Hepatic stellate cell (primary cell): Measurements from ENCODE around the gene STEAP4.
"Not testable (repeated sequence)": the region's sequence is repeated elsewhere in the genome, so short reads cannot be mapped to it uniquely, and the experiment has no call there.

Experiments
- DNase-seq: peaks from one replicate; pipeline ENCODE4 v3.0.0; 2011; ENCODE audit warnings: low spot score

The STEAP4 gene

DNA sequence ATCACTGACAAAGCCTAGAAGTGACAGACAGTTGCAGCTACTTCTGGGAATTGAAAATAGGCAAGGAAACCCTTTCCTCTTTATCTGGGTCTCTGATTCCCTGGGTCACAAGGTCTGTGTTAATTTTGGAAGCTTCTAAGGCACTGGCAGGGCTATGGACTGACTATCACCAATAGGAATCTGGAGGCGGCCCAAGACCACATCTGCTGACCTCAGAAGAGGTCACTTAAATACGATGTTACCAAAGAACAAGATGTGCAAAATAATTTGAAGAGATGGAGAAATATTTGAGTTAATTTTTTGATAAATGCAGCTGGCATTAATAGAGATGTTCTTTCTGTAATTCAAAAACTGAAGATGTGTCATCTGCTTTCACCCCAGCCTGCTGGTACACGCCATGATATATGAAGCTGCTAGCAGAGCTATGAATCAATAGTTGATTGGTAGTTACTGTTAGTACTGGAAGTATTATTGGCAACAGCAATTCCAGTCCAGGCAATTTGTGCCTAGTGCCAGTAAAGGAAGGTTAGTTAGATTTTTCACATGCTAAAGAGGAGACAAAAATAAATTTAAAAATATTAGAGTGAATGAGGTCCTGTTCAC lies 5.5 kb upstream of the STEAP4 start:
- DNase-seq: no peak

DNA sequence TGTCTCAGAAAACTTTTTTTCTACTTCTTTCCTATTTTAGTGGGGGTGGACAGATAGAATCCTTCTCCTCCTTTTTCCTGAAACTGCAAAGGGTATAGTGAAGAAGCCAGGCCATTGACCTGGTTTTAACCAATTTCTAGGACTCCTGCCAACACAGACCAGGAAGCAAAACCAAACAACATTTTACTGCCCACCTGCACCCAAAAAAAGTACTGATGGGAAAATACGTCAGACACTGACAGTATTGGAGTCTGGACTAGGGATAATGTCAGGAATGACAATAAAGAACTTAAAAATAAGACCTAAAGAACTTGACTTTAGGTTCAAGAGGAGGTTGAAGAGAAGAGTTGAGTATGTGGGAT lies 5.0 kb upstream of the STEAP4 start:
- no peak for DNase-seq

DNA sequence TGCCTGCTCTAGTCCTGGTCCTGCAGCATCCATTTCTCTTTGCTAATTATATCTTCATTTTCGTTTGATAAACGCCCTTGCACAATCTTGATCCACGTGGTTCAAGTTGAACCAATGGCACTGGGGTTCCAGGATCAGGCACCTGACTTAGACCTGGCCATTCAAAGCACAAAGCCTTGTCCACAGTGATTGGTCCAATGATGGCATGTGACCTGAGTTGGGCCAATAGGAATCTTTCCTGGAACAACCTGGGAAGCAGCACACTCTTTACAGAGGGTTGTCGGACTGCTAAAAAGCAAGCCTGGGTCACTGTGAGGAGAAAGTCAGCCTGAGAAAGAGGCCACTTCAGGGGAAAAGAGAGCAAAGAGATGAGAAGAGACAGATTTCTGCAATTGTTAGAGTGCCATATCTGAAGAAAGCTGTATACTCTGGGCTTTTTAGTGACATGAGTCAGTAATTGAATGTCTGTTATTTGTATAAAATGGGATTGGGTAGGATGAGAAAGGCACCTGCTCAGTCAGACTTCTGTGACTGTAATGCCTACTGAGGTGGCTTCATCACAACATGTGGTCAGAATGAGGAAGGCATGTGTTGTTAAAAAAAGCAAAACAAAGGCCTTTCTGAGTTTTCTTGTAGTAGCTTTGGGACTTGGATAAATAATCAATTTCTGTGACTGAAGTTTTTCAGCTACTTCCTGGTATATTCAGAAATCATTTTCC lies 4.4 kb upstream of the STEAP4 start:
- DNase-seq: no peak

DNA sequence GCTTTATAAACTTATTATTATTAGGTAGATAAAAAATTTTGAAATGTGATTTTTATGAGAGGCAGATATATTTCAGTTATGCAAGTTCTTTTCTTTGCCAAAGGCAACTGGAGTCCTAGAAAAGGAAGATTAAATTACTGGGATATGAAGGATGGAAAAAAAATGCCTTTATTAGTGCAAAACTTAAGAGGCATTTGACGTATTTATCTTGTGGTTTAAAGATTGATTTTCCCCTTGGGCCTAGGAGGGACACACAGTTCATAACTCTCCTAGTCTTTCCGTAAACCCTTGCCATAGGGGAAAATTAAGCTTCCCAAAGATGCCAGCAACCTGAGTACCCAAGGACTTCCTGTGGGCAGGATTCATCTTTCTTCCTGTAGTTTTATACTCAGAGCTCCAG lies 3.1 kb upstream of the STEAP4 start:
- DNase-seq: no peak

DNA sequence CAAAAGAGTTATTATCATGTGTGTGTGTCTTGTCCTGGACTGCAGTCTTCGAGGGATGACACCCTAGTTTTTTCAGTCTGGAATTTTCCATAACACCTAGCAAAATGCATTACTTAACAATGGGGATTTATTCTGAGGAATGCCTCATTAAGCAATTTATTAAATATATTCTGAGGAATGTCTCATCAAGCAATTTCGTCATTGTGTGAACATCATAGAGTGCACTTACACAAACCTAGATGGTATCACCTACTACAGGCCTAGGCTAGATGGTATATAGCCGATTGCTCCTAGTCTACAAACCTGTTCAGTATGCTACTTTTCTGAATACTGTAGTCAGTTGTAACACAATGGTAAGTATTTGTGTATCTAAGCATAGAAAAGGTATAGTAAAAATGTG lies 1.1 kb upstream of the STEAP4 start:
- DNase-seq: no peak

DNA sequence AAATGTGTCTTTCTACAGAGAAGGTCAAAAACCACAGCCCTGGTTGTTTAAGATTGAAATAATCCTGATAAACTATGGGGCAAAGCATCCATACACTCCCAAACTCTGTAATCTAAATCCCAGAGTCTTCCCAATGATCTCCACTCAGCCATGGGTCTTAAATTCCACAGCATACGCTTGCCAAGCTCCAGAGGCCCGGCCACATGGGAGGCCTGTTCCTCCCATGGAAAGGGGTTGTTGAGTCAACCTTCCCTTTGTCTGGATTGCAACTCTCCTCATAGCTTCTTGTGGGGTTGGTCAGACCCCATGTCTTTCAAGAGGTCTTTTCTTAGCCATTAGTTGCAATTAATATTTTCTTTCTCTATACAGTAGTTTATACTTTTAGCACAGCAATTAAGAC lies 718 bp upstream of the STEAP4 start:
- DNase-seq: no peak

DNA sequence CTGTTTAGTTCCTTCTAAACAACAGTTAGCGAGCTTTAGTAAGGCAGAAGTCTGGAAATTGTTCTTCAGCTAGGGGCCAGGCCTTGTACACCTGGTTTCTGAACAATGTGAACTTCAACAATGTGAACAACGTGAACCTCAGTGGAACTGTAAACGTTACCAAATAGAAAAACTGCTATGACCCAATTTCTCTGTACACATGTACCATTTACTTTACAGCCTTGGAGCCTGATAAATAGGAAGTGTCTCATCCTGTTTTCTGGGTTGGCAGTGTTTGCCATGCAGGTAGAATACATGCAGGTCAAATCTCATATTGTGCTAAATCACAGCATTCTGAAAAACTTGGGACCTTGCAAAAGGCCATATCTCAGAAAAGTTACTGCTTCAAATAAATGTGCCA lies 1.6 kb downstream of the STEAP4 start:
- DNase-seq: no peak

DNA sequence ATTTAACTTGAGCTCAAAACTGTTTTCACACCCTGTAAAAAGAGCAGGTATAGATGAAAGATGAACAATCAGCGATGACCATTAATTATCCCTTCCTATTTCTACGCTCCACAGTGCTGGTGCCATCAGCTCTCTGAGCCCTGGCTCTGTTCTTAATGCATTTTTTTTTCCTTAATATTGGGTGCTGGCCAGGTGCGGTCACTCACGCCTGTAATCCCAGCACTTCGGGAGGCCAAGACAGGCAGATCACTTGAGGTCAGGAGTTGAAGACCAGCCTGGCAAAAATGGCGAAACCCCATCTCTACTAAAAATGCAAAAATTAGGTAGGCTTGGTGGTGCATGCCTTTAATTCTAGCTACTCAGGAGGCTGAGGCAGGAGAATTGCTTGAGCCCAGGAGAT lies 4.2 kb downstream of the STEAP4 start:
- no peak for DNase-seq

GRCh38 chr7:88301924-88302323 lies 4.8 kb downstream of the STEAP4 start:
- no peak for DNase-seq

GRCh38 chr7:88300401-88300945 lies 6.2 kb downstream of the STEAP4 start:
- no peak for DNase-seq

GRCh38 chr7:88299126-88299525 lies 7.6 kb downstream of the STEAP4 start:
- no peak for DNase-seq

GRCh38 chr7:88293866-88294265 lies 12.8 kb downstream of the STEAP4 start:
- no peak for DNase-seq

DNA sequence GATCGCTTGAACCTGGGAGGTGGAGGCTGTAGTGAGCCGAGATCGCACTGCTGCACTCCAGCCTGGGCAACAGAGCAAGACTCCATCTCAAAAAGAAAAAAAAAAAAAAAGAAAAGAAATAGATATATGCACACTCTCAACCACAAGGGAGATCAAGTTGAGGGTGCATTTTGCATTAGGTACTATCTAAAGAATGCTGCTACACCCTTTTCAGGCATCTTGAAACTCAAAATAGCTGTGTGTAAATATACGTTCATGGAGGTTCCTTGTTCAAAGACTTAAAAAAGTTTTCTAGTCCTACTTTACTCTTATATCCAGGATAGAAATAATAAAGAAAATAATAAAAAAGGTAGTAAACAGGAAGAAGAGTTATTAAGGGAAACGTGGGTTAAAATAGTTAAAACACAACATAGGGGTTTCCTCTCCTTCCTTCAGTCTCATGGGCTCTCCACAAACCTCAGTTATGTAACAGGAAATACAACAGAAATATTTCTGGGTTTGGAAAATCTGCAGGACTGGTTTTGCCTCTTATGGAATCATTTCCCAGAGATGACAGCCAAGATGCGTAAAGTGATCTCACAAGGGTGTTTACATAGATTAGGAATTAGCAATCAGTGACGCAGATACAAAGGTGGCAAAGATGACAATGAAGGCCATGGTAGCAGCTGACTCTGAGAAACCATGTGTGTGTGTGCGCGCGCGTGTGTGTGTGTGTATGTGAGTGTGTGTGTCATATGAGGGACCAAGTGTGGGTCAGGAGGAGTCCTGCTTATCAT lies 15.1 kb downstream of the STEAP4 start:
- DNase-seq: no peak

GRCh38 chr7:88290491-88290890 lies 16.2 kb downstream of the STEAP4 start:
- no peak for DNase-seq

- no peak for DNase-seq
Measured at GRCh38 chr7:88289564-88290025, 17.1 kb downstream of the STEAP4 start.

DNA sequence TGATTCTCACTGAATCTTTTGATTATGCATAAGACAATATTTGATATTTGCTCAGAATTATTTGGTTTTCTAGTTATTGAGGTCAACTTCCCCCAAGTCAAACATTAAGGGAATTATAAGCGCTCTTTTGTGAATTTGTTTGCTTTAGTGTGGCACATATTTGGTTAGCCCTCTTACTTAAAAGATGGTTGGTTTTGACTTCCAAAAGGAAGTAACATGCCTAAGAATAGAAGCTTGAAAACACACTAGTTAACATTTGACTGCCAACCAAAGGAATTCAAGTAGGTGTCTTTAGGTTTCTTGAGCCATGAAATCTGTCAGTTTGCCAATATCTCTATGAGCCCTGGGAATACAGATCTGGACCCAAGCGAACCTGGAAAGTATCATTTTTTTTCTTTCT lies 24.9 kb downstream of the STEAP4 start:
- no peak for DNase-seq

DNA sequence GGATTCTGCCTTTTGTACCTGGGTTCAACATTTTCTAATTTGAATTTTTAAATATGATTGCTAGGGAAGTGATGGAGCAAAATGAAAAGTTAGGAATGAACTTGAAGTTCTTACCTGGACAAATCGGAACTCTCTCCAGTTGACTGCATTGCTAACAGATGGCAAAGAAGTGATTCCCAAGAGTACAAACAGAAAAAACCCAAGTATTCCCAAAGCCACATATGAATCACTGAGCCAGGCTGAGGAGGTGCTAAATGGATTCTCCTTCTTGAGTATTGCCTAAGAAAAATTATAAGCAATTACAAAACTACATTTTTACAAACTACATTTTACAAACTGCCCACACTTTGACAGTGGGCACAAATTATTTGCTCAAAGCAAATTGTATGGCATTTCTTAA lies 25.9 kb downstream of the STEAP4 start:
- DNase-seq: no peak

DNA sequence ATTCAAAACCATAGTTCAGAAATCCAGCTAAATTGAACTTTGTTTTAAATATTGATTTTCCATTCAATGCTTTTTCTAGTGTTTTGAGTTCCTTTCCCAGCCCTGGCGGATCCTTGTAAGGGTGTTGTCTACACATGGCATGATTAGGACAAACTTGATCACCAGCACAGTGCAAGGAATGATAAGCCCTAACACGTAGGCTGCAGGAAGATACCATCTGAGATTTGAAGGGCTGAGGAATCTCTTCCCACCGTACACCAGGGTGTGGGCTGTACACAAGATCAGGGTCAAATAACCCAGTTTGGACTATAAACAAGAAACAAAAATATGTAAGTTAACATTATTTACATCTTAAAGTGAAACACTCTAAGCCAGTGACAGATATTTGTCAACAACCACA lies 27.4 kb downstream of the STEAP4 start:
- DNase-seq: no peak

DNA sequence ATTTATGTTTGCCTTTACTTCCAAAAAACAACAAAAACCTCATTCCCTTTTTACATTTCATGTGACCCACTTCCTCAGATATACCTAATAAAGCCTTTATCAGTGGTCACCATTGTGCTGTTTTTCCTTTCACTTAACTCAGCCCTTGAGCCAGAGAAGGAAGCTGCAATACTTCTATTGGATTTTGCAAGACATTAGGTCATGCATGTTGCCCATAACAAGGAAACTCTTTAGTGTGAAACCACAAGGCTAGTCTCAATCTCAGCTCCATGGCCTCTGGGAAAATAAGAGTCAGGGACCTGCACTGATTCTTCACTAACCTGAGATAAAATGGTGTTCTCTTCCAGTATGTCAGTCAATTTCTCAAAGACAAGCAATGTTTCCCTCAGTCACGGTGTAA lies 27.8 kb downstream of the STEAP4 start:
- DNase-seq: no peak

- no peak for DNase-seq
Measured at GRCh38 chr7:88276605-88277153, 30.0 kb downstream of the STEAP4 start.

- not testable (repeated sequence) for DNase-seq
Measured at GRCh38 chr7:88274856-88275255, 31.8 kb downstream of the STEAP4 start.

GRCh38 chr7:88269586-88269985 lies 37.1 kb downstream of the STEAP4 start:
- DNase-seq: no peak

DNA sequence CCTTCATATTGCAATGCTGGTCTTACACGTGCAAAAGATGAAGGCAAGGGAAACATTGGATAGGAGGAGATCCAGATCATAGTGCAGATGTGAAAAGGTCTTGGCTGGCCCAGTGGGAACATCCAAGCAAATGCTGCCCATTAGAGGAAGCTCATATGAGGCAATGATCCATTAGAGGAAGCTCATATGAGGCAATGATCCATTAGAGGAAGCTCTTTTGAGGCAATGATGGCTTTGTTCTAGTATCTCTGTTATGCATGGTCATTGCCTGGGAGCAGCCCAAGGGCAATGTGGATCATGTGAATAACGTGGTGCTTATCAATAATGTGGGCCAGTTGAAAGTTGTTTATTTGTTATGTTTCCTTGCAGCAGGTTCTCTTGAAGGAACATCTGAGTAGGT lies 37.8 kb downstream of the STEAP4 start:
- no peak for DNase-seq
